H9 (cell line): Measurements from ENCODE around the gene LIMS1. TPM values are rescaled to one million over a fixed set of nuclear protein-coding genes. Genes with fewer than 3 reads are reported as not detected.

Experiments used
- DNase-seq: peaks from one replicate; pipeline ENCODE4 v3.0.0-alpha.2; 2017
- H2AFZ ChIP-seq: one replicate; pipeline ENCODE4 v1.6.1; 2013; ENCODE audit warnings: mild to moderate bottlenecking, low read length, control low read depth, moderate library complexity
- H2AK5ac ChIP-seq: 2 replicates; pipeline ENCODE4 v1.6.1; 2013; ENCODE audit warnings: low read length, control low read depth, mixed read lengths; ENCODE audit not compliant: insufficient read length
- H2BK120ac ChIP-seq: one replicate; pipeline ENCODE4 v1.6.1; 2013; ENCODE audit warnings: low read depth, mild to moderate bottlenecking, low read length, control low read depth, inconsistent platforms; ENCODE audit not compliant: poor library complexity, severe bottlenecking
- H2BK12ac ChIP-seq: 2 replicates; pipeline ENCODE4 v1.6.1; 2013; ENCODE audit warnings: low read length, control low read depth, mixed read lengths, low read depth; ENCODE audit not compliant: insufficient read length
- H2BK15ac ChIP-seq: 2 replicates; pipeline ENCODE4 v1.6.1; 2013; ENCODE audit warnings: low read depth, low read length, control low read depth
- H2BK20ac ChIP-seq: one replicate; pipeline ENCODE4 v1.6.1; 2013; ENCODE audit warnings: low read depth, mild to moderate bottlenecking, low read length, control low read depth, inconsistent platforms; ENCODE audit not compliant: poor library complexity, severe bottlenecking
- H2BK5ac ChIP-seq: 2 replicates; pipeline ENCODE4 v1.6.1; 2013; ENCODE audit warnings: low read length, control low read depth, mixed read lengths; ENCODE audit not compliant: insufficient read length
- H3K14ac ChIP-seq: 2 replicates; pipeline ENCODE4 v1.6.1; 2013; ENCODE audit warnings: low read length, control low read depth; ENCODE audit not compliant: insufficient read depth
- H3K18ac ChIP-seq: 2 replicates; pipeline ENCODE4 v1.6.1; 2013; ENCODE audit warnings: low read depth, mild to moderate bottlenecking, mixed read lengths, low read length, control low read depth; ENCODE audit not compliant: insufficient read length
- H3K23ac ChIP-seq: 2 replicates; pipeline ENCODE4 v1.6.1; 2013; ENCODE audit warnings: low read length, control low read depth, mixed read lengths, low read depth; ENCODE audit not compliant: insufficient read length
- H3K23me2 ChIP-seq: 2 replicates; pipeline ENCODE4 v1.6.1; 2013; ENCODE audit warnings: low read depth, mild to moderate bottlenecking, mixed read lengths, low read length, control low read depth; ENCODE audit not compliant: insufficient read length, poor library complexity, severe bottlenecking
- H3K27ac ChIP-seq: 2 replicates; pipeline ENCODE4 v1.5.1; 2013; ENCODE audit warnings: low read length, control low read depth, mixed read lengths, low read depth; ENCODE audit not compliant: insufficient read length
- H3K27me3 ChIP-seq: 2 replicates; pipeline ENCODE4 v1.6.1; 2013; ENCODE audit warnings: low read length, control low read depth, inconsistent platforms; ENCODE audit not compliant: insufficient read depth
- H3K4ac ChIP-seq: 2 replicates; pipeline ENCODE4 v1.6.1; 2013; ENCODE audit warnings: low read depth, mild to moderate bottlenecking, control low read depth, inconsistent platforms, low read length, moderate library complexity
- H3K4me1 ChIP-seq: 2 replicates; pipeline ENCODE4 v1.6.1; 2013; ENCODE audit warnings: low read length, control low read depth, inconsistent platforms; ENCODE audit not compliant: insufficient read depth
- H3K4me2 ChIP-seq: 2 replicates; pipeline ENCODE4 v1.6.1; 2013; ENCODE audit warnings: low read length, control low read depth, mixed read lengths; ENCODE audit not compliant: insufficient read length, insufficient read depth
- H3K56ac ChIP-seq: 2 replicates; pipeline ENCODE4 v1.6.1; 2013; ENCODE audit warnings: low read depth, mild to moderate bottlenecking, mixed read lengths, low read length, control low read depth; ENCODE audit not compliant: insufficient read length
- H3K79me1 ChIP-seq: 2 replicates; pipeline ENCODE4 v1.6.1; 2013; ENCODE audit warnings: low read depth, mild to moderate bottlenecking, moderate library complexity, low read length, control low read depth, inconsistent platforms; ENCODE audit not compliant: insufficient read depth, poor library complexity, severe bottlenecking
- H3K79me2 ChIP-seq: 2 replicates; pipeline ENCODE4 v1.6.1; 2013; ENCODE audit warnings: low read length, control low read depth, inconsistent platforms; ENCODE audit not compliant: insufficient read depth
- H3K9ac ChIP-seq: 2 replicates; pipeline ENCODE4 v1.6.1; 2013; ENCODE audit warnings: low read length, control low read depth, mixed read lengths; ENCODE audit not compliant: insufficient read length; ENCODE audit errors: extremely low read depth
- H3K9me3 ChIP-seq: one replicate; pipeline ENCODE4 v1.6.1; 2013; ENCODE audit warnings: low read depth, low read length, inconsistent platforms; ENCODE audit not compliant: control insufficient read depth
- H3T11ph ChIP-seq: one replicate; pipeline ENCODE4 v1.6.1; 2013; ENCODE audit warnings: mild to moderate bottlenecking, low read length, control low read depth, inconsistent platforms
- H4K20me1 ChIP-seq: one replicate; pipeline ENCODE4 v1.6.1; 2013; ENCODE audit not compliant: control insufficient read depth, insufficient read length, insufficient read depth
- H4K5ac ChIP-seq: 2 replicates; pipeline ENCODE4 v1.6.1; 2013; ENCODE audit warnings: low read depth, mild to moderate bottlenecking, mixed read lengths, low read length, control low read depth; ENCODE audit not compliant: insufficient read length
- H4K8ac ChIP-seq: replicated peaks from 2 replicates; pipeline ENCODE4 v1.6.1; 2013; ENCODE audit warnings: low read length, control low read depth, mixed read lengths, low read depth; ENCODE audit not compliant: insufficient read length
- H4K91ac ChIP-seq: 2 replicates; pipeline ENCODE4 v1.6.1; 2013; ENCODE audit warnings: low read depth, mild to moderate bottlenecking, moderate library complexity, mixed read lengths, low read length, control low read depth; ENCODE audit not compliant: insufficient read length
- H3K27ac Mint-ChIP-seq, 3 experiments: 2 replicates in 2 of 3; 3 replicates in 1 of 3; pipeline ENCODE4 v1.8.0; 2020 to 2021; ENCODE audit warnings: mixed read lengths in 3 of 3, mild to moderate bottlenecking in 1 of 3, moderate library complexity in 1 of 3
- H3K27me3 Mint-ChIP-seq: 2 replicates; pipeline ENCODE4 v1.8.0; 2021; ENCODE audit warnings: low read depth, mild to moderate bottlenecking, moderate library complexity, mixed read lengths
- H3K36me3 Mint-ChIP-seq, 3 experiments: 2 replicates in 2 of 3; 3 replicates in 1 of 3; pipeline ENCODE4 v1.8.0; 2020 to 2021; ENCODE audit warnings: low read depth in 3 of 3, mixed read lengths in 3 of 3; ENCODE audit not compliant: insufficient read depth in 1 of 3
- H3K4me1 Mint-ChIP-seq, 2 experiments: 2 replicates each; pipeline ENCODE4 v1.8.0; 2020; ENCODE audit warnings: mixed read lengths in 2 of 2
- H3K4me3 Mint-ChIP-seq, 2 experiments: 2 replicates in 1 of 2; 3 replicates in 1 of 2; pipeline ENCODE4 v1.8.0; 2020 to 2021; ENCODE audit warnings: mild to moderate bottlenecking in 2 of 2, mixed read lengths in 2 of 2, moderate library complexity in 1 of 2
- H3K9me3 Mint-ChIP-seq, 2 experiments: 2 replicates in 1 of 2; 3 replicates in 1 of 2; pipeline ENCODE4 v1.8.0; 2020; ENCODE audit warnings: mild to moderate bottlenecking in 2 of 2, mixed read lengths in 2 of 2, moderate library complexity in 1 of 2
- whole genome bisulfite sequencing: extraction: QIAGEN DNeasy Blood & Tissue Kit; methylation state at CpG from one replicate; pipeline ENCODE4 v1.1.7; 2013; ENCODE audit warnings: missing lambda C conversion rate, low lambda C conversion rate, mixed read lengths; ENCODE audit not compliant: insufficient read length; ENCODE audit errors: extremely low coverage; 5-methylcytosine and 5-hydroxymethylcytosine counted together
- total RNA-seq: library from RNA; stranded (reverse); gene quantifications from 2 replicates; pipeline ENCODE4 v1.2.1, GENCODE V29; 2021
- TF ChIP-seq, protein P1 (sequence below): fragments of 200-600 bp; sonication (generic); conservative IDR thresholded peaks from 3 replicates; pipeline ENCODE4 v1.8.0; 2021; ENCODE audit warnings: antibody characterized with exemption, mild to moderate bottlenecking

LIMS1 gene
- total RNA-seq, 1 experiment from 2014 or later: 37.7 TPM

DNA sequence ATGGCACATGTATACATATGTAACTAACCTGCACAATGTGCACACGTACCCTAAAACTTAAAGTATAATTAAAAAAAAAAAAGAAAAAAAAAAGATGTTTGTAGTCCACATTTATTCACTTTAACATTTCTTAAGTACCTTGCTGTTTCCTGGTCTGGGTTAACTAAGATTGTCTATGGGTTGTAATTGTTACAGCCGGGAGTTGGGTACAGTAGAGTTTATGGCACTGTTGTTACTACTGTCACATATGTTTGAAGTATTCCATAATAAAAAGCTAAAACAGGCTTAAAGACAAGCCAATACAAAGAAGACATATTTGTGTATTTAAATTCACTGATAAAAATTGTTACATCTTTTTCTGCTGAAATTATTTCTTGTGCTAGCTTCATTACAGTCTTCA lies 49.0 kb upstream of the LIMS1 start:
- Mint-ChIP-seq H3K36me3 (peaks cover 24 to 66% (median 52%) of the 10 kb centered on the region in 3 experiments), H3K27me3 (no peaks in the 10 kb centered on the region)
- H3K23me2 ChIP-seq: no peaks in the 10 kb centered on the region

More for the DNA sequence above, 49.0 kb upstream of the LIMS1 start:
- peaks cover 3% of the 10 kb centered on the region in 2 experiments; a peak in 2 of 5 replicates for H3K9me3 Mint-ChIP-seq
- no peak overlapping the region for H3K27ac Mint-ChIP-seq
- no peak for DNase-seq
- Histone ChIP-seq H3K56ac (no peak overlapping the region), H4K20me1 (no peaks in the 10 kb centered on the region), H2AK5ac (no peak overlapping the region), H3K4me1 (no peaks in the 10 kb centered on the region), H3K9ac (no peak overlapping the region), H3K9me3 (no peaks in the 10 kb centered on the region), H4K91ac (no peak overlapping the region), H4K8ac (no peak overlapping the region), H3K18ac (no peak overlapping the region), H3T11ph (no peak overlapping the region), H2AFZ (no peak overlapping the region), H3K4me2 (no peak overlapping the region), H2BK15ac (no peak overlapping the region), H2BK5ac (no peak overlapping the region), H3K79me1 (no peaks in the 10 kb centered on the region), H2BK120ac (no peak overlapping the region), H3K23ac (no peak overlapping the region), H2BK12ac (no peak overlapping the region), H3K4ac (no peak overlapping the region), H4K5ac (no peak overlapping the region), H3K27ac (no peak overlapping the region), H3K14ac (no peak overlapping the region), H3K27me3 (no peaks in the 10 kb centered on the region), H3K79me2 (no peaks in the 10 kb centered on the region), H2BK20ac (no peak overlapping the region)
- no peak overlapping the region for H3K4me3 Mint-ChIP-seq
- TF ChIP-seq, protein P1, sequence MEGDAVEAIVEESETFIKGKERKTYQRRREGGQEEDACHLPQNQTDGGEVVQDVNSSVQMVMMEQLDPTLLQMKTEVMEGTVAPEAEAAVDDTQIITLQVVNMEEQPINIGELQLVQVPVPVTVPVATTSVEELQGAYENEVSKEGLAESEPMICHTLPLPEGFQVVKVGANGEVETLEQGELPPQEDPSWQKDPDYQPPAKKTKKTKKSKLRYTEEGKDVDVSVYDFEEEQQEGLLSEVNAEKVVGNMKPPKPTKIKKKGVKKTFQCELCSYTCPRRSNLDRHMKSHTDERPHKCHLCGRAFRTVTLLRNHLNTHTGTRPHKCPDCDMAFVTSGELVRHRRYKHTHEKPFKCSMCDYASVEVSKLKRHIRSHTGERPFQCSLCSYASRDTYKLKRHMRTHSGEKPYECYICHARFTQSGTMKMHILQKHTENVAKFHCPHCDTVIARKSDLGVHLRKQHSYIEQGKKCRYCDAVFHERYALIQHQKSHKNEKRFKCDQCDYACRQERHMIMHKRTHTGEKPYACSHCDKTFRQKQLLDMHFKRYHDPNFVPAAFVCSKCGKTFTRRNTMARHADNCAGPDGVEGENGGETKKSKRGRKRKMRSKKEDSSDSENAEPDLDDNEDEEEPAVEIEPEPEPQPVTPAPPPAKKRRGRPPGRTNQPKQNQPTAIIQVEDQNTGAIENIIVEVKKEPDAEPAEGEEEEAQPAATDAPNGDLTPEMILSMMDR: no peak
- no peaks in the 10 kb centered on the region for H3K4me1 Mint-ChIP-seq
- WGBS: no CpG with 5 or more reads among the region's 2 CpGs
